Measurements from ENCODE around the gene FOXS1.

DNA sequence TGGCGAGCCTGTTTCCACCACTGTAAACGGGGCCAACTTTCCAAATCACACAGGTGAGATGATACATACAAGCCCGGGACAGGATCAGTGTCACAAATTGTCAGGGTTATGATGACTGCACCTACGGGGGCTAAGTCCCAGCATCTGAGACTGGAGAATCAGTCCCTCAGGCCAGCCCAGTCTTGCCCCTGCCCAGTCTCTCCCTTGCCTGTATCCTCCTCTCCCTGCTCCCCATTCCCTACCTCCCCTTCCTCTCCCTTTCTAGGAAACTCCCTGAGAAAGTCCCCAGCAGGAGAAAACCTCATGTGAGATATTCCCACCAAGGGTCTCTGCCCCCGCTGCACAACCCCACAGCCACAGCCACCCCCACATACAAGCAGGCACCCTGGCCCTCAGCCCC, 1.5 kb downstream of the FOXS1 start:
- TF ChIP-seq, protein P1, sequence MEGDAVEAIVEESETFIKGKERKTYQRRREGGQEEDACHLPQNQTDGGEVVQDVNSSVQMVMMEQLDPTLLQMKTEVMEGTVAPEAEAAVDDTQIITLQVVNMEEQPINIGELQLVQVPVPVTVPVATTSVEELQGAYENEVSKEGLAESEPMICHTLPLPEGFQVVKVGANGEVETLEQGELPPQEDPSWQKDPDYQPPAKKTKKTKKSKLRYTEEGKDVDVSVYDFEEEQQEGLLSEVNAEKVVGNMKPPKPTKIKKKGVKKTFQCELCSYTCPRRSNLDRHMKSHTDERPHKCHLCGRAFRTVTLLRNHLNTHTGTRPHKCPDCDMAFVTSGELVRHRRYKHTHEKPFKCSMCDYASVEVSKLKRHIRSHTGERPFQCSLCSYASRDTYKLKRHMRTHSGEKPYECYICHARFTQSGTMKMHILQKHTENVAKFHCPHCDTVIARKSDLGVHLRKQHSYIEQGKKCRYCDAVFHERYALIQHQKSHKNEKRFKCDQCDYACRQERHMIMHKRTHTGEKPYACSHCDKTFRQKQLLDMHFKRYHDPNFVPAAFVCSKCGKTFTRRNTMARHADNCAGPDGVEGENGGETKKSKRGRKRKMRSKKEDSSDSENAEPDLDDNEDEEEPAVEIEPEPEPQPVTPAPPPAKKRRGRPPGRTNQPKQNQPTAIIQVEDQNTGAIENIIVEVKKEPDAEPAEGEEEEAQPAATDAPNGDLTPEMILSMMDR (IDR thresholded peaks at IDR 0.05; ENCODE audit: low read length) = no peak
- TF ChIP-seq EZH2 (optimal IDR thresholded peaks at IDR 0.05; ENCODE audit: low read depth, low read length) = no peak
- TF ChIP-seq EZH2phosphoT487 (IDR thresholded peaks at IDR 0.05; ENCODE audit: low read length) = no peak

Measured in MM.1S (cell line).